Embryonic facial prominence (tissue), 1 donor: ENCODE measurements around the gene CHN2.
A peak's percentile ranks its signal among the peaks of the same experiment; 100 is the strongest.
"Not testable (repeated sequence)": the region's sequence is repeated elsewhere in the genome, so short reads cannot be mapped to it uniquely, and the experiment has no call there.

ENCODE experiments used
- DNase-seq: peaks from one replicate; pipeline ENCODE4 v3.0.0-alpha.2; 2016; ENCODE audit errors: extremely low spot score

Gene CHN2

DNA sequence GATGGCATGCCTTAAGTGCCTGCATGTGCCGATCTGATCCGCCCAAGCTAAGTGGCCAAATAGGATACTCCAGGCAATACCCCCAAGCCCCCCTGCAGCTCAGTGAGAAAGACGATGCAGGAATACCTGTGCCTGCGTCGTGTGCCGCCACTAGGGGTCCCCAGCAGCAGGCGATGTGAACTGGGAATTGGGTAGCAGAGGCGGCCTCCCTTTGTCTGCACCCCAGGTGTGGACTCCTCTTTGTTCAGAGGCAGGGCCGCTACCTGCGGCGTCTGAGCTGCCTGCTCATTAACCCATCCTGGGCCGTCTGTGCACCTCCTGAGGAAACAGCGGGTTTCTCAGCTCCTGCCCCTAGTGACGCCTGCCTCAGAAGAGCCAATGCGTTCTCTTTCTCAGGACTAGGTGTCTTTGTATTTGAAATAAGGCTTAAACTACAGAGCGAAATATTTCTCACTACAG is 4.8 kb upstream of the CHN2 start:
- DNase-seq: no peak

DNA sequence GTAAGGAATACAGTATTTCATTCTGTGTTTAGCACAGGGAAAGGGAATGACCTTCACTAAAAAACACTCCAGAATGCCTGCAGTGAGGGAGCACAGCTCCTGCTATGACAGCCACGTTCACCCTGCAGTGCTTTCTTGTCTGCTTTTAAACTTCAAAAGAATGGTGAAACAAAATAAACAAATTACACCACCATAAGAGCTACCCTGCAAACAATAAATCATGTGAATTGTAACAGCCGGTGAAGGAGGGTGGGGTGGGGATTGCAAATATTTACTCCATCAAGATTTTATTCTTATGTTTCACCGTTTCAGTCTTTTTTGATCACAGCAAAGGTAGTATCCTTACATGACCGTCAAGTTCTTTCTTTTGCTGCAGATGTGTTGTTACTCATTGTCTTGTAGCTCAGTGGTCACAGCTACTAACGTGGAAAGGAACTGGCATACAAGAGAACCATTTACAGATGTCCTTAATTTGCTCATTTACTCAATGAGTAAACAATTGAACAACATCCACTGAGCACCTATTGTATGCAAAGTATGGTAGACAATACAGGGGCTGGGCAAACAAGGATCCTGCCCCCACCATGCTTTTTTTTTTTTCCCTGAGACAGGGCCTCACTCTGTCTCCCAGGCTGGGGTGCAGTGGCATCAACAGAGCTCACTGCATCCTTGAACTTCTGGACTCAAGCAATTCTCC is 4.1 kb upstream of the CHN2 start:
- no peak for DNase-seq

DNA sequence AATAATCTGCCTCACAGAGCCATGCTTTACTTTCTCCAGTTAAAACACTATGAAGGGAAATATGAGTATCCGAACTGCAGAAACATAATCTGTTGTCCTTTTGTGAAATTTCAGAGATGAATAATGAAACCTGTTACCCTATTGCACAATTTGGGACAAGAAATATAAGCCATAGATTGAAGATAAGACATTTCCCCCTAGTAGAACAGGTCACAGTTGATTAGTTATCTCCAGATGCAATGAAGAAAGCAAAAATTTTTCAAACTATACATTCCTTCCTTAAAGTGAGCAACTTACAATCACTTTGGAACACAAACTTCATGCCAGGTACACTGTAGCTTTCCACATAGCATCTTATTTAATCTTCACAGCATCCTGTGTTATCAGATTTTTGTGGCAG is 2.3 kb upstream of the CHN2 start:
- DNase-seq: no peak

DNA sequence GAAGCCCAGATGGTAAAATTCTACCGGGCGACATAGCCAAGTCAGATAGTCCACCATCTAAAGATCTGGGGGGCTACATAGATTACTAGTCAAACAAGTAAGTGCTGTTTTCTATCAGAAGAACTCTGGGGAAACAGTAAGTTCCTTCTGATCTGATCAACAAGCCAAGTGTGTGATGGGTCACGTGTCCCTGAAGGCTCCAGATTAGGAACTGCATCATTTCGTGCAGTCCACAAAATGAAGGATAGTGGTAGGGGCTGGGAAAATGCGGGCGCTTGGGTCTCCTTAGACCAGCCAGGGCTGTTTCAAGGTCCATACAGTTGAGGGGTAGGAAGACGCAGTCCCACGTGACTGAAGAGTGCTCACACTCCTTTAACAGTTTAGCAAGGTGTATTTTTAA is 1.8 kb upstream of the CHN2 start:
- no peak for DNase-seq

DNA sequence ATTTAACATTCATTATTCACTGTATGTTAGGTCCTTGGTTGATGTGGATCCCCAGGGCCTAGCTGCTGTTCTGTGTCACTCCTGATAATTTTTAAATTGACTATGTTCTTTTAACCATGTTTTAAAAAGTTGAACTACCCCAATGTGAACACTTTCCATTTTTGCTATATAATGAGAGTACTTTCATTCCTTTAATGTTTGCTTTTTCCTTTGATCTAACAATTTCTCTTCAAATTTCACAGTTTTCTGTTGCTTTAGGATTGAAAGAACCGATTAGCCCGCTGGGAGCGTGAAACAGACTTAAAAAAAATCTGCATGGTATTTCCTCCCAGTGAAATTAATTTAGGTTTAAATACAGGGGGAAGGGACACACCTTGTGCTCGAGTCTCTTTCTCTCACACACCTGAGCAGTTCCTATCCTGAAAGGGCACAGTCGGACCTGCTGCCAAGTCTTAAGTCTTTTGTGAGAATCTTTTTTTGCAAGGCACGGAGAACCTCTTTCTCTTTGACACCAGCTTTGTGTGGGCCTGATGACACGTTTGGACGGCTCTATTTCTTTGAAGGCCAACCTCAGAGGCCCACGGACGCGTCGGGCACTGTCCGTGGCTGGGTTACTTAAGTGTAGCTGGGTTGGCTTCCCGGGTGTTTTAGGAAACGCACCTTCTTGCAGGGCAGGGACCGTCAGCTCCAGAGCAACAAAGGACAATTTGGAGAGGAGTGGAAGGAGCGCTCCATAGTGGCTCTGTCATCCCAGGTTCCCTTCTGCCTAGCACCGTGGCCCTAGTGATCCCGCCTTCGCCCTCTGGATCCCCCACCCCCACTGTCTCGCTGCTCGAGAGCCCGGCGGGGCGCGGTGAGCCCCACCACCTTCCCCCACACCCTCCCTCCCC is 1.0 kb upstream of the CHN2 start:
- DNase-seq: no peak

DNA sequence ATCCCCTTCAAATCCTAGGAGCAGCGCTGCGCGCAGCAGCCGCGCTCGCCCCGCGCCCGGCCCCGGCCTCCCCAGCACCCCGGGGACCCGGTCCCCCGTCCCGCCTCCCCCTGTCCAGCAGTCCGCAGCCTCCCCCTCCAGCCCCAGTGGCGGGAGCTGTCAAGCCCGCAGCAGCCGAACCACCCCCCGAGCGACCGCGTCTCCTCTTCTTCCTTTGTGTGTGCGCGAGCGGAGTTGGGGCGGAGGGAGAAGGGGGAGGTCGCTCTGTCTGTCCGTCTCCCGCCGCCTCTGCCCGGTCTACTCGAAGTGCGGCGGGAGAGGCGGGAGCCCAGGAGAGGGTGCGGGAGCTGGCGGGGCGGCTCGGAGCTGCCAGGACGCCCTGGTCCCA is 375 bp upstream of the CHN2 start:
- DNase-seq: no peak

DNA sequence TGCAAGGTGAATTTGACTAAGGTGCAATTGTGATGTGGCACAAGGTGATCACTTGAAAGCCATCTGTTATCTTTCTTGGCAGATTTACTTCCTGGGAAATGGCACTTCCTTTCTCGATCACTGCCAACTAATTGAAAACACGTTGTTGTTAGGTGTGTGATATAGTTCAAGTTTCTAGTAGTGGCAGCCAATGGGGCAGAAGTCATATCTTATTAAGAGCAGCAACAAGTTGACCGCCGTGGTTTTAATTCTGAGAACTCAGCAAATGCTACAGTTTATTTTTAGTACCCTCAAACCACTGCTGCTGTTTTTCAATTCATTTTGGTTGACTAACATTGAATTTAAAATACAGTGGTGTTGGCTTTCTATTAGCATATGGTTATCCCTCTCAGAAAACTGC is 1.6 kb downstream of the CHN2 start:
- no peak for DNase-seq

DNA sequence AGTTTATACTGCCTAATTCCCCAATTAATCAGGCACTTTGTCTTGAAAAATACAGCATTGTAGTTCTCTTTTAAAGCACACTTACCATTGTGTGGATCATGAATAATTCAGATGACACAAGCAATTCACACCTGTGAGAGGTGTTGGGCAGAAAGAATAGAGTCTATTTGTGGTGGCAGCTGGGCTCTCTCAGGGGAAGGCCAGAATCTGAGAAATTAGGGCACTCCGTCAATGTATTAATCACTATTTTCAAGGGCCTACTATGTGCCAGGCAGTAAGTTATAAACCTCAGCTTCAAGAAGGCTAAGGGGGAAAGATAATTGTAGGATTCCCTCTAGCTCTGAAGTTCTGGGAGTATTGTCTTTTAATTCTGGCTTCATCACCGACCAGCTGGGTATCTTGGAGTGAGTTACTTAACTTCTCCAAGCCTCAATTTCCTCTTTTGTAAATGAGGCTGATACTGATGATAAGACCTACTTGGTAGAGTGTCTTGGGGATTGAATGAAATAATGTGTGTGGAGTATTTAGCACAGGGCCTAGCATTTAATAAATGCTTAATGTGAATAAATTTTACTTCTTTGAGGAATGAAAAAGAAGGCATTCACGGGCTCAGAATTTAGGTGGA is 2.5 kb downstream of the CHN2 start:
- DNase-seq: no peak

DNA sequence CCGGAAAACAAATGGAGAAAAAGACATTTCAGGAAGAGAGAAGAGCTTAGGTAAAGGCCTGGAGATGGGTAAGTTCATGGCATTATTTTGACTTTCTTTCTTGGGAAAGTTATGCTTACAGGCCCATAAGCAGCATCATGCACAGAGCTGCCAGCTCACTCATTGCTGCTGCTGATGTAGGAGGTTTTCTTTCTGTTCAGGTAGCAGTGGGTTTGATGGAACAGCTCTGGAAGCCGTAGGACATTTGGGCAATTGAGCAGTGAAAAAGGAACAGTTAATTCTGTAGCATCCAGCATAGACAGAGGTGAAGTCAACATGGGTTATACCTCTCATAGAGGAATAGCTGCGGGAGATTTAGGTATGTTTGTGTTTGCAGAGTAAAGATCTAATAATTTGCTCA is 3.3 kb downstream of the CHN2 start:
- DNase-seq: no peak

DNA sequence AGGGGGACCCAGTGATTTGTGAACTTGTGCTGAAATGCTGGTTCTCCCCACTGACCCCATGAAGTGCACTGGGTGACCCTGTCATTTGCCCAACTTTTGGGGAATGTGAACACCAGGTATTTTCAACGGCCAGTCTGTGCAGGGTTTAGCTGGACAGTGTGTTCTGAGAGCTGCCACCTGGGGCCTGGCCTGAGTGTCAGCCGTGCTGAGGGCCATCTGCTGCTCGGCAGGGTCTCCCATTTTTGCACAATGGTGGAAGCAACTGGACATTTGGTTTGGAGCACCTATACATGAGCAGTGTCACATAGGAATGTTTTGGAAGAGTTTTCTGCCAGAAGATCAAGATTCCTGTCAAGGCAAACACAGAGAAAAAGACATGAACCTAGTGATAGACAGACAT is 5.2 kb downstream of the CHN2 start:
- DNase-seq: no peak

DNA sequence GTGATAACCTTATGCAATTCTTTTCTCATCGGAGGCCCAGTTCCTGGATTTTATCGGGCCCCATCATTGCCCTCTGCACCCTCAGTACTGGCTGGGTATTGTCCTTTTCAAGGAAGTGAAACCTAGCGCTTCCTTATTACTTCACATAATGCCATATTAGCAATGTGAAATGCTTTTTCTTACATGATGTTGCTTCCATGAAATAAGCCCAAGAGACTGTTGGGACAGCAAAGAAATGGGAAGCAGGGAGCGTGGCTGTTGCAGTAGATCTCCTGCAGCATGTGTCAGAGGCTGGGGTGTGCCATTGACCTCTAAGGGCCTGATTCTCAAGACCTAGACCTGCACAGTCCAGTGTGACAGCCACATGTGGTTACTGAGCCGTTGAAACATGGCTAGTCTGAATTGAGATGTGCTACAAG is 8.1 kb downstream of the CHN2 start:
- DNase-seq: no peak

DNA sequence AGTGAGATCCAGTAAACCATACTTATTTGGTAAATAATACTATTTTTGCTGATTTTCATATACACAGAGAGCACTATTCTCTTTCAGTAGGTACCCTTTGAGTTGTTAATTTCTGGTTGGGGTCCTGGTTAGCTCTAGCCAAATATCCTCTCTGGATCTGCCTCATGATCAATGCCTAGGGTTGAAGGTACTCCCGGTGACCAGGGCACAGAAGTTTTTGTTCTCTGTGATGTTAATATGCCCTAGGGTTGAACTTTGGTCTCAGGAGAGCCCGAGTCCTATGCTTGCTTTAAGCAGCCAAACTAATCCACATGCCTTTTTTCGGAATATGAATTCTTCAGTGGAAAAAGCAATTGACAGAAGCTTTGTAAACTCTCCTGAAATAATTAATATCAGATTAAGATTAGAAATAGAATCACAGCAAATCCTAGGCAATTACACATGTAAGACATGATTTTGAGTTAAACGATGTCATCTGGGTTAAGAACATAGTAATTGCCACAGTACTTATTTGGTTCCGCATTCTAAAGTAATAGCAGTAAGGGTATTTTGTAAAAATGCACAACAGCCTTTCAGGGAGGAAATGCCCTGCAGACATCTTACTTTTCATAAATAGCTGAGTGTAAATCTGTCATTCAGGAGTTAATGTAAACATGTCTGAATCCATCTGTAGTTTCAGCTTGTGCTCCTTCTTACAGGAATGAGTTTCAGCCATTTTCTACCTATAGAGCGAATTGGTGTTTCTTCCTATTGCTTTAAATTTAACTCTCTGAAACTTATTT is 10.1 kb downstream of the CHN2 start:
- peak; percentile 30 for DNase-seq

DNA sequence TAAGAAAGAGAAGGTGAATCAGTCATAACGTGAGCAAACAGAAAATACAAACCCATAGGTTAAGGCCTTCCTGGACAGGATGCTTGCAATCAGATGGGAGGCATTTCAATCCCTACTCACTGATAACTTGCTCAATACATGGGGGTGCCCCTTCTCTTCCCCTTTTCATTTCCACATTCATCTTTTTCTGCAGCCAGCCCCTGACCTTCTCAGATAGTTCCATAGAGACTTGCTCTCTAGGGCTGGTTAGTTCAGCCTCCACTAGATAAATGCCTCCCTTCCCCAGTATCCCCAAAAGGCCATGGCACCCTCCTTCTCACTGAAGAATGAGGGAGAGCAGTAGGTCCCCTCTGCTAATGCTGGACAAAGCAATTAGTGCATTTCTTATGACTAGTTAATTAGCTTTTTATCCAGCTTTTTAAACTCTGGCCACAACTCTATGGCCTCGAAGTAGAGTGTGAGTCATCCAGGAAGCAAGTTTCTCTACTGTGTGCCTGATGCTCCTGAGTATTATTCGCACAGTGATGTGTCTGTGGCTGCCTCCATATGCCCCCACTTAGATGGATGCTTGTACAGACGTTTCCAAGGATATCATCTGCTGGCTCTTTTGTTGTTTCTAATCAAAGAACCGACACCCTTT is 12.7 kb downstream of the CHN2 start:
- no peak for DNase-seq

DNA sequence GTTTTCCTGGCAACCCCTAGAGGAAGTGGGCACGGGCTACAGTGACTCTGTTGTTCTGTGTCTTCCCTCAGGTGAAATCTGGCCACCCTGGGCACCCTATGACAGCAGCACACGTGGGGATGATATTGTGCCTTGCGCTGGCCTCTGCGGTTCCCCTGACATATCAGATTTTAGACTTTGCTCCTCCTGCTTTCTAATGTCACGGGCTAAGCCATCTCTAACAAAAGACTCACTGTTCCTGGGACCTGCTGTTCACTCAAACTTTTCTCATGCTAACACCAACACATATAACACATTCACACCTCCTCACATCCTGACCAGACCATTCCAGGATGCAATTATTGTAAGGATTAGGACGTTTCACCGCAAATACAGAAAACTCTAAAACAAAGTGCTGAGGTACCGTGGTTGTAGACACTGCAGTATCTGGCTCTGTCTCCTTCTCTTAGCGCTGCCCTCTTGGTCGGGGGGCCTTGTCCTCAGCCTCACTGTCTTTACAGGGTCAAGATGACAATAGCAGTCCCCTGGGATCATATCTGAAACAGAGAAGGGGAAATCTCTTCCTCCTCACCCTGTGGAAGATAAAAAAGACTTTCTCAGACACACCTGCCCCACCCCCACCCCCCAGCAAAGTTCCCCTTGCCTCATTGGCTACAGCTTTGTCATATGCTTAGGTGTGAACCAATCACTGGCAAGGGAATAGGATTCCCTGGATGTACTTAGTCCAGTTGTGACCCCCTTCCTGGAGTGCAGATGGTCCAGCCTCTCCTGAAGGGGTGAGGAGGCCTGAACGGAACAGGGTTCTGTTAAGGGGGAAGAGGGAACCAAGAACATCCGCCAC is 14.1 kb downstream of the CHN2 start:
- DNase-seq: no peak

DNA sequence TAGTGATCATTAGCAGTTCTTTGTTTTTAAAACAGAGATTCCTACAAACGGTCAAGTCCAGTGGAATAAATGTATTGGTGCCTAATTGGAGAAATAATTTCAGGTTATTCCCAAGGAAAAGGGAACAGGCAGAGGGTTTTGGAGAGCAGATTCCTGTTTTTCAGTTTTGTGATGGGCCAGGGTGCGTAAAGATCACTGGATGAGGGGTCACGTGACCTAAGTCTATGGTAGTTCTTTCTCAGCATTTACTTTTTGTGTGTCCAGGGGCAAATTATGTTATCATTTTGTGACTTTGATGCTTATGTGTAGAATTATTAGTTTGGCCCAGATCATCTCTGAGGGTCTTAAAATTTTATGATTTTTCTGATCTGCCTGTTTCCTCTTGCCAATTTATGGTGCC is 15.2 kb downstream of the CHN2 start:
- no peak for DNase-seq

DNA sequence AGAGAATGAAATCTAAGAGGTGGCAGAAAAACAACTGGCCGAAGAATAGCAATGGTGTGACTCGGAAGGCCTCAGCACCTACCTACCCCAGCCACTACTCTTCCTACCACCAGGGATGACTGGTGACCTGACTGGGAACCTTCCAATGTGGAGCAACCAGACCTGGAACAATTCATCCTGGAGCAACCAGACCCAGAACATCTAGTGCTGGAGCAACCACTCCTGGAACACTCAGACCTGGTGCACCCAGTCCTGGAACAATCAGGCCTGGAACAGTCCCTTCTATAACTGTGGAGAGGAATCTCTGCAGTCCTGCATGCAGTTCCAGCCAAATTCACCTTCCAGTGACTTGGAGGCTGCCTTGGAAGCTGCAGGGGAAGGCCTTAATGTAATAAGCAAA is 18.2 kb downstream of the CHN2 start:
- not testable (repeated sequence) for DNase-seq

DNA sequence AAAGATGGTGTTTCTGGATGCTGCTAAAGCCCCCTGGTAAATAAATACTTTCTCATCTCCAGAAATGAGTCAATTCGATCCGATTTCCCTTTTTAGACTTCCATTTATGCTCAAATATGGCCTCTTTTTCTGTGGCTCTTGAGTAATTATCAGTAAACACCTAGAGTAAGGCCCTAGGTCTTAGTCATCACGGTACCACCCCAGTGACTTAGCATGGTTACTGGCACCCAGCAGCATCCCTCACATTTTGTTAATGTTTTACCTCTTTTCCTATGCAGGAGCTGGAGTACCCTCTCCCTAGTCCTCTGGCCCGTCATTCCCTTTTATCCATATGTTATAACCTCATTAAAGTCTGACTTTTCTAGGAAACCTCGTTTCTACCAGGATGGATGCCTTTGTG is 19.5 kb downstream of the CHN2 start:
- no peak for DNase-seq

DNA sequence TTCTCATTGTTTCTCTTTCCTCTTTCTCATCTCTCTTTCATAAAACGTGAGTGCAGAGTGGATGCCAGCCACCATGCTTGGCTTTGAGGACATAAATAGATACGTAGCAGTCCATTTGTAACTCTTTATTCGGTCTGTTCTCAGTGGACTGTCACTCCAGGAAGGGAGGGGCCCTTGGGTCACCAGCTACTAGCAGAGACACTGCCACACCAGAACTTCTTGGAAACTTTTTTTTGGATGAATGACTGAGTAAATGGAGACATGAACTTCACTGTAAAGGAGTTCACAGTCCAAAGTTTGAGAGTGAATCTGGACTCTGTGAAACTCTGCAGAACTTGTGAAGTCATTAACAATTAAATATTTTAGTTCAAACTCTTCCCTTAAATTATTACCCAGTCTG is 20.2 kb downstream of the CHN2 start:
- no peak for DNase-seq

DNA sequence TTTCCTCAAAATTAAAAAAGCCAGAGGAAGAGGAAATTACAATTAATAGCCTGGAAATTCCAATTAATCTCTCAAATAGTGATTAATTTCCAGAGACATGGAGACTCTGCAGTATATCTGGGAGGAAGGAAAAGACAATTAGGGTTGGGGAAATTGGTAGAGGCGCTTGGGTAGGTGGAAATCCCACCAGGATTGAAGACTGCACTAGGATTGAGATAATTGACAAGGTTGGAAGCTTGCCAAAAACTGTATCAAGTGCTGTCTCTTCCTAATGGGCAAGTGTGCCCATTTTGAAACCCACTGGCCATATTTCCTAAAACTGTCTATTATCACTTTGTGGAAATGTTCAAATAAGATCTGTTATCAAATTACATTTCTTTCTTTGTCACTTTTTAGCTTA is 21.6 kb downstream of the CHN2 start:
- no peak for DNase-seq

DNA sequence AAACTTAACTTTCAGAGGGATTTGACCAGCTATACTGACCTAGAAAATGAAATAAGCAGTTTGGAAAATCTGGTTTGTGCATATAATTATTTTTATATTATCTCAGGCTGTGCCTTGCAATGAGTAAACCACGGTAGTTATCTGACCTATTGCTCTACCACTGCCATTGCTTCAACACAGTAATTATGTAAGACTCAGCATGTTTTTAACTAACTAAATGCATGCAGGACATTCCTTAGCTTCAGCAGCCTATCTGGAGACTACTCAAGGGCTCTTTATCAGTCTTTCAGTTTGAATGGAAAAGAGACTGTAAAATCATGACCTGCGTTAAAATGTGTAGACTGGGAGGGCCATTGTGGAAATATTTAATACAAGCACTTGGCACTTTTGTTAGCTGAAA is 22.5 kb downstream of the CHN2 start:
- DNase-seq: no peak

DNA sequence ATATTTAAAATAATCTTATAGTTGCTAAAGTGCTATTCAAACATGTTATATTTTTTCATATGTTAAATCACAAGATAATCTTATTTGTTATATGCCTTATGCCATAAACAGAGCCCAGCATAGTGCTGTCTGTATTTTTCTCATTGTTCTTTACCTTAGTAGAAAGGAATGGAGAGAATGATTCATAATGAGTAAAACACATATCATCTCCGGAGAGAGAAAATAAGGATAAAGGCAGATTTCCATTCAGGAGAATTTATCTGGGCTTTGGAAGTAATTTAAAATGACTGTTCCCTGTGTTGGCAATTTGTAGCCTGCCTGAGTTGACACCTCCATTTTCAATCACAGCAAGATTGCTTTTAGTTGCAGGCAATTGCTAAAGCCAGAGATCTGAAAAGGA is 30.2 kb downstream of the CHN2 start:
- DNase-seq: no peak
